IMR-90 (cell line): Measurements from ENCODE around the gene ARR3. TPM values are rescaled to one million over a fixed set of nuclear protein-coding genes. Genes with fewer than 3 reads are reported as not detected.

Experiments used
- ATAC-seq: fragments of 200-7000 bp; cut with Tn5 transposase; 2 replicates; pipeline ENCODE4 v1.9.1; 2020; ENCODE audit warnings: low read depth, mild to moderate bottlenecking, moderate library complexity
- BruUV-seq: library from RNA; stranded (reverse); fragments of 400-500 nt; replicated peaks from 2 replicates; lab custom pipeline; 2021; lab: Mats Ljungman, UMichigan
- CTCF ChIA-PET: fragments of 300-600 bp; formaldehyde crosslinking; extraction: SDS; loops from one replicate; lab custom pipeline; 2021; ENCODE audit warnings: antibody characterized with exemption; lab: Yijun Ruan, JAX
- POLR2A ChIA-PET: fragments of 300-600 bp; sonication (Branson Sonifier 250); formaldehyde crosslinking; loops from one replicate; lab custom pipeline; 2022; ENCODE audit warnings: antibody characterized with exemption; ENCODE audit not compliant: unreplicated experiment; lab: Charles Lee
- DNase-seq: peaks from one replicate; pipeline ENCODE4 v3.0.0; 2013
- H2AFZ ChIP-seq: replicated peaks from 2 replicates; pipeline ENCODE3; 2013; ENCODE audit warnings: low read length, mild to moderate bottlenecking; ENCODE audit not compliant: poor library complexity
- H2AK5ac ChIP-seq: 2 replicates; pipeline ENCODE4 v1.6.1; 2013; ENCODE audit warnings: low read depth, low read length, inconsistent platforms
- H2AK9ac ChIP-seq: replicated peaks from 2 replicates; pipeline ENCODE3; 2013; ENCODE audit warnings: mild to moderate bottlenecking, low read depth, low read length, moderate library complexity; ENCODE audit not compliant: poor library complexity
- H2BK120ac ChIP-seq: 2 replicates; pipeline ENCODE4 v1.6.1; 2013; ENCODE audit warnings: low read depth, low read length, inconsistent platforms
- H2BK15ac ChIP-seq: 3 replicates; pipeline ENCODE4 v1.6.1; 2013; ENCODE audit warnings: low read depth, low read length, inconsistent platforms
- H2BK20ac ChIP-seq: 2 replicates; pipeline ENCODE4 v1.6.1; 2013; ENCODE audit warnings: low read depth, mild to moderate bottlenecking, inconsistent platforms, low read length, moderate library complexity
- H2BK5ac ChIP-seq: 2 replicates; pipeline ENCODE4 v1.6.1; 2013; ENCODE audit warnings: mild to moderate bottlenecking, low read depth, low read length, inconsistent platforms; ENCODE audit not compliant: poor library complexity, severe bottlenecking
- H3K14ac ChIP-seq: replicated peaks from 2 replicates; pipeline ENCODE4 v1.6.1; 2013; ENCODE audit warnings: low read depth, low read length, inconsistent platforms
- H3K18ac ChIP-seq: 2 replicates; pipeline ENCODE4 v1.6.1; 2013; ENCODE audit warnings: low read depth, low read length, control low read depth
- H3K23ac ChIP-seq: 2 replicates; pipeline ENCODE4 v1.6.1; 2013; ENCODE audit warnings: low read depth, low read length, inconsistent platforms
- H3K27ac ChIP-seq: 2 replicates; pipeline ENCODE4 v1.5.1; 2013; ENCODE audit warnings: mild to moderate bottlenecking, control low read depth, low read length; ENCODE audit not compliant: insufficient read depth
- H3K27me3 ChIP-seq: 2 replicates; pipeline ENCODE4 v1.6.1; 2013; ENCODE audit warnings: low read length; ENCODE audit not compliant: control insufficient read depth, insufficient read depth
- H3K36me3 ChIP-seq: 2 replicates; pipeline ENCODE4 v1.6.1; 2013; ENCODE audit warnings: low read length, mixed read lengths; ENCODE audit not compliant: control insufficient read depth, insufficient read depth
- H3K4ac ChIP-seq: 2 replicates; pipeline ENCODE4 v1.6.1; 2013; ENCODE audit warnings: low read depth, low read length, inconsistent platforms
- H3K4me1 ChIP-seq: 2 replicates; pipeline ENCODE4 v1.6.1; 2013; ENCODE audit warnings: low read length, mixed read lengths; ENCODE audit not compliant: control insufficient read depth, insufficient read depth
- H3K4me2 ChIP-seq: 2 replicates; pipeline ENCODE4 v1.6.1; 2013; ENCODE audit warnings: low read depth, mild to moderate bottlenecking, control low read depth, low read length, moderate library complexity
- H3K4me3 ChIP-seq: 2 replicates; pipeline ENCODE4 v1.5.1; 2013; ENCODE audit warnings: low read depth, mild to moderate bottlenecking, control low read depth, low read length, moderate library complexity; ENCODE audit not compliant: insufficient read depth
- H3K56ac ChIP-seq: 2 replicates; pipeline ENCODE4 v1.6.1; 2013; ENCODE audit warnings: low read length, inconsistent platforms; ENCODE audit not compliant: insufficient read depth; ENCODE audit errors: extremely low read depth
- H3K79me1 ChIP-seq, 2 experiments: 2 replicates each; pipeline ENCODE4 v1.6.1; 2013; ENCODE audit warnings: low read length in 2 of 2, inconsistent platforms in 1 of 2, low read depth in 1 of 2
- H3K9ac ChIP-seq: 2 replicates; pipeline ENCODE4 v1.6.1; 2013; ENCODE audit warnings: low read depth, low read length, control low read depth
- H3K9me1 ChIP-seq: 2 replicates; pipeline ENCODE4 v1.6.1; 2013; ENCODE audit warnings: low read length, inconsistent platforms; ENCODE audit not compliant: insufficient read depth
- H3K9me3 ChIP-seq: 2 replicates; pipeline ENCODE4 v1.6.1; 2013; ENCODE audit warnings: low read length; ENCODE audit not compliant: control insufficient read depth, insufficient read depth
- H4K20me1 ChIP-seq: 2 replicates; pipeline ENCODE4 v1.6.1; 2013; ENCODE audit warnings: low read length, inconsistent platforms; ENCODE audit not compliant: insufficient read depth
- H4K5ac ChIP-seq: 2 replicates; pipeline ENCODE4 v1.6.1; 2013; ENCODE audit warnings: mild to moderate bottlenecking, low read depth, low read length, control low read depth
- H4K8ac ChIP-seq, 2 experiments: 2 replicates each; pipeline ENCODE4 v1.6.1; 2013; ENCODE audit warnings: low read depth in 2 of 2, low read length in 2 of 2, control low read depth in 1 of 2, inconsistent platforms in 1 of 2
- H4K91ac ChIP-seq: 2 replicates; pipeline ENCODE4 v1.6.1; 2013; ENCODE audit warnings: low read depth, low read length, inconsistent platforms; ENCODE audit not compliant: insufficient read depth
- CHD1 ChIP-seq: IDR thresholded peaks from 2 replicates; pipeline ENCODE4 v1.6.1; 2012; ENCODE audit warnings: low read depth, low read length, improper control_type of control experiment
- FOS ChIP-seq: fragments of 150-350 bp; IDR thresholded peaks from 2 replicates; pipeline ENCODE4 v1.6.1; 2016; ENCODE audit warnings: low read depth, low read length
- MAZ ChIP-seq: IDR thresholded peaks from 2 replicates; pipeline ENCODE4 v1.6.1; 2012; ENCODE audit warnings: low read depth, mild to moderate bottlenecking, low read length, improper control_type of control experiment, moderate library complexity, borderline replicate concordance
- RCOR1 ChIP-seq: IDR thresholded peaks from 2 replicates; pipeline ENCODE4 v1.6.1; 2012; ENCODE audit warnings: mild to moderate bottlenecking, low read length, improper control_type of control experiment; ENCODE audit not compliant: insufficient replicate concordance
- RFX5 ChIP-seq: IDR thresholded peaks from 2 replicates; pipeline ENCODE4 v1.8.0; 2012; ENCODE audit warnings: low read depth, mild to moderate bottlenecking, low read length, moderate library complexity
- WGBS, 2 experiments: methylation state at CpG; one replicate each; pipeline versions ENCODE4 v1.1.5 to v1.1.7; 2013; ENCODE audit warnings: missing lambda C conversion rate in 2 of 2; ENCODE audit not compliant: insufficient read length in 1 of 2; ENCODE audit errors: extremely low coverage in 2 of 2; 5-methylcytosine and 5-hydroxymethylcytosine counted together
- dilution Hi-C: fragments of 300-500 bp; cut with HindIII; formaldehyde crosslinking; loops from one replicate; pipeline ENCODE4 v1.14.3; 2018; ENCODE audit warnings: low sequenced_read_pairs; ENCODE audit not compliant: unreplicated experiment
- in situ Hi-C: fragments of 300-500 bp; cut with MboI; formaldehyde crosslinking; loops from 3 replicates; pipeline ENCODE4 v1.14.3; 2019; ENCODE audit warnings: low sequenced_read_pairs, inconsistent platforms, mixed read lengths
- intact Hi-C: fragments of 100-400 bp; cut with micrococcal nuclease; formaldehyde crosslinking; loops from 2 replicates; pipeline ENCODE4 v1.10.0; 2022
- polyA plus RNA-seq, 3 experiments: library from polyadenylated mRNA; depleted of rRNA; stranded (reverse); fragments of >200 nt; gene quantifications; 2 replicates each; pipeline ENCODE4 v1.2.3, GENCODE V29; 2012; ENCODE audit warnings: low replicate concordance in 1 of 3
- total RNA-seq: library from RNA; depleted of rRNA; stranded (reverse); fragments of >200 nt; gene quantifications from 2 replicates; pipeline ENCODE4 v1.2.3, GENCODE V29; 2012
- TF ChIP-seq, protein P1 (sequence below): fragments of 150-350 bp; IDR thresholded peaks from 2 replicates; pipeline ENCODE4 v1.6.1; 2016; ENCODE audit warnings: low read depth, mild to moderate bottlenecking, low read length, moderate library complexity, borderline replicate concordance

Gene ARR3
- total and polyA plus RNA-seq, 2 of the 4 experiments (the other 2 are of a cell fraction), result not detected

DNA sequence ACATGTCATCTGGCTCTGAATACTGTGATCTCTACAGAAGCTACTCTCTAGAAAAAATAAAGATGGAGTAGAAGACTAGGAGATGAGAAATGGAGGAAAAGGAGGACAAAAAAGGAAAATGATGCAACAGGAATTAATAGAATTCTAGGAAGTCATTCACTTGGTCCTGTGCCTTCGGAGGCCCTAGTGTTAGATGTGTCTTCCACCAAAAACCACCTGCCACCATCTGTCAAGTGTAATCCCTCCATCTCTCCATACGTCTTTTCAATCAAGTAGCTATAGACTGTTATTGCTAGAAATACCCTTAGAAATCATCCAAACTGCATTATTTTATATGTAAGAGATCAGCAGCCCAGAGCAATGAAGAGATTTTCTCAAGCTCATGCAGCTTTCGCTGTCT is 10.9 kb downstream of the ARR3 start:
- in situ Hi-C loops, result no loop called here
- Histone ChIP-seq H3K4me3 (no peak overlapping the region), H3K27ac (no peak overlapping the region), H3K27me3 (no peaks in the 10 kb centered on the region; the same call in 1 of the 2 replicates), H2AFZ (no peak overlapping the region), H3K4me2 (no peak overlapping the region), H2AK9ac (no peak overlapping the region), H4K5ac (no peak overlapping the region), H2BK20ac (no peak overlapping the region), H4K20me1 (no peaks in the 10 kb centered on the region), H2BK120ac (no peak overlapping the region), H3K14ac (no peak overlapping the region), H3K18ac (no peak overlapping the region), H3K4ac (no peak overlapping the region), H3K9me1 (no peaks in the 10 kb centered on the region), H3K56ac (no peak overlapping the region), H3K9ac (no peak overlapping the region), H2AK5ac (no peak overlapping the region), H3K4me1 (no peaks in the 10 kb centered on the region), H2BK15ac (no peak overlapping the region), H3K79me1 (no peaks in the 10 kb centered on the region), H2BK5ac (no peak overlapping the region), H3K9me3 (no peaks in the 10 kb centered on the region; the same call in 1 of the 2 replicates), H3K36me3 (no peaks in the 10 kb centered on the region; the same call in 1 of the 2 replicates), H4K8ac (no peak overlapping the region), H4K91ac (no peak overlapping the region), H3K23ac (no peak overlapping the region)
- TF ChIP-seq MAZ (no peak), RFX5 (no peak), RCOR1 (no peak), CHD1 (no peak), FOS (no peak)
- TF ChIP-seq, protein P1, sequence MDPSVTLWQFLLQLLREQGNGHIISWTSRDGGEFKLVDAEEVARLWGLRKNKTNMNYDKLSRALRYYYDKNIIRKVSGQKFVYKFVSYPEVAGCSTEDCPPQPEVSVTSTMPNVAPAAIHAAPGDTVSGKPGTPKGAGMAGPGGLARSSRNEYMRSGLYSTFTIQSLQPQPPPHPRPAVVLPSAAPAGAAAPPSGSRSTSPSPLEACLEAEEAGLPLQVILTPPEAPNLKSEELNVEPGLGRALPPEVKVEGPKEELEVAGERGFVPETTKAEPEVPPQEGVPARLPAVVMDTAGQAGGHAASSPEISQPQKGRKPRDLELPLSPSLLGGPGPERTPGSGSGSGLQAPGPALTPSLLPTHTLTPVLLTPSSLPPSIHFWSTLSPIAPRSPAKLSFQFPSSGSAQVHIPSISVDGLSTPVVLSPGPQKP, result no peak
- dilution Hi-C loops, result no loop called here
- WGBS, 2 experiments, result no CpG with 5 or more reads among the region's 3 CpGs
- ChIA-PET CTCF (no interaction called here), POLR2A (no interaction called here)
- intact Hi-C loops, result no loop called here
- no peak for ATAC-seq
- DNase-seq, result no peak
- BruUV-seq, result no TSS peak
